Testis (tissue), 3 donors: ENCODE data around the gene MAP3K20. TPM values are rescaled to one million over a fixed set of nuclear protein-coding genes. Genes with fewer than 3 reads are reported as not detected.

Source experiments
- DNase-seq: peaks from one replicate; pipeline ENCODE4 v3.0.0-alpha.2; 2019
- H3K27ac ChIP-seq, 2 donors: fragments of 200-600 bp; sonication (generic); one replicate each; pipeline ENCODE4 v1.5.1; 2019
- H3K27me3 ChIP-seq: fragments of 200-600 bp; sonication (generic); one replicate; pipeline ENCODE4 v1.5.1; 2019
- H3K36me3 ChIP-seq: fragments of 200-600 bp; sonication (generic); one replicate; pipeline ENCODE4 v1.5.1; 2017; ENCODE audit warnings: low read depth; ENCODE audit errors: missing control alignments
- H3K4me1 ChIP-seq: fragments of 200-600 bp; sonication (generic); one replicate; pipeline ENCODE4 v1.5.1; 2019
- H3K4me3 ChIP-seq, 2 donors: fragments of 200-600 bp; sonication (generic); one replicate each; pipeline ENCODE4 v1.5.1; 2017 to 2019
- H3K9me3 ChIP-seq: fragments of 200-600 bp; sonication (generic); one replicate; pipeline ENCODE4 v1.5.1; 2017
- CTCF ChIP-seq, 3 experiments: fragments of 450-650 bp in 2 of 3; fragments of 200-600 bp in 1 of 3; sonication (generic) in 1 of 3; IDR thresholded peaks; one replicate each; pipeline ENCODE4 v1.5.1; 2016 to 2019; ENCODE audit warnings: antibody characterized with exemption in 3 of 3, mild to moderate bottlenecking in 2 of 3, moderate library complexity in 1 of 3
- POLR2A ChIP-seq: fragments of 450-650 bp; IDR thresholded peaks from one replicate; pipeline ENCODE4 v1.6.1; 2017; ENCODE audit warnings: antibody characterized with exemption, mild to moderate bottlenecking, moderate library complexity
- WGBS, 2 donors: methylation state at CpG; one replicate each; pipeline ENCODE4 v1.1.5; 2018; 5-methylcytosine and 5-hydroxymethylcytosine counted together
- intact Hi-C: fragments of 100-400 bp; cut with DNase I; formaldehyde crosslinking; loops from one replicate; pipeline ENCODE4 v1.15.1; 2023; ENCODE audit warnings: low total_unique reads
- polyA plus RNA-seq: library from polyadenylated mRNA; stranded (reverse); fragments of 350-450 nt; fragmentation: Illumina TruSeq; extraction: RNeasy Lipid Tissue Mini Kit (QIAGEN cat#74804); gene quantifications from one replicate; pipeline ENCODE4 v1.2.3, GENCODE V29; 2014; ENCODE audit warnings: low read depth, low replicate concordance; ENCODE audit not compliant: insufficient read depth
- total RNA-seq, 2 donors: library from RNA; depleted of rRNA; stranded (reverse); fragments of >200 nt; gene quantifications; one replicate each; pipeline ENCODE4 v1.2.3, GENCODE V29; 2016

MAP3K20 gene
- total and polyA plus RNA-seq, 3 donors from 2014 or later = 20.7 to 30.8 (median 25.3) TPM

- Histone ChIP-seq H3K9me3 (no peaks in the 10 kb centered on the region), H3K4me1 (no peaks in the 10 kb centered on the region), H3K27ac (no peak overlapping the region), H3K4me3 (no peak overlapping the region), H3K27me3 (no peaks in the 10 kb centered on the region), H3K36me3 (no peaks in the 10 kb centered on the region)
- intact Hi-C loops = no loop called here
- WGBS, 2 donors = 77 to 90% methylated on average over 3 of the region's 3 CpGs
- TF ChIP-seq CTCF (IDR thresholded peaks at IDR 0.05) (no peak), POLR2A (no peak)
- DNase-seq = no peak
Observed at GRCh38 chr2:173053043-173053699, 22.5 kb upstream of the MAP3K20 start.

- Histone ChIP-seq H3K36me3 (no peaks in the 10 kb centered on the region), H3K9me3 (no peaks in the 10 kb centered on the region), H3K4me1 (no peaks in the 10 kb centered on the region), H3K27ac (no peak overlapping the region), H3K4me3 (no peak overlapping the region), H3K27me3 (no peaks in the 10 kb centered on the region)
- intact Hi-C loops = no loop called here
- TF ChIP-seq POLR2A = no peak
- no peak for TF ChIP-seq CTCF (IDR thresholded peaks at IDR 0.05)
- WGBS, 2 donors = 85 to 90% methylated on average over 3 of the region's 3 CpGs
- no peak for DNase-seq
Observed at GRCh38 chr2:173054466-173054865, 21.2 kb upstream of the MAP3K20 start.

- peak; percentile 28 for DNase-seq
- WGBS, 2 donors = 41 to 57% methylated on average over 4 of the region's 4 CpGs
- H3K27ac ChIP-seq = no peak overlapping the region
- intact Hi-C loops = no loop called here
- no peaks in the 10 kb centered on the region for H3K9me3 ChIP-seq
- TF ChIP-seq POLR2A (no peak), CTCF (IDR thresholded peaks at IDR 0.05) (no peak)
- H3K4me3 ChIP-seq = no peak overlapping the region
- H3K4me1 ChIP-seq = no peaks in the 10 kb centered on the region
- no peaks in the 10 kb centered on the region for H3K27me3 ChIP-seq
- no peaks in the 10 kb centered on the region for H3K36me3 ChIP-seq
Observed at GRCh38 chr2:173056705-173057364, 18.8 kb upstream of the MAP3K20 start.

GRCh38 chr2:173058097-173058496 is 17.5 kb upstream of the MAP3K20 start:
- no peaks in the 10 kb centered on the region for H3K9me3 ChIP-seq
- H3K4me1 ChIP-seq = no peaks in the 10 kb centered on the region
- H3K27me3 ChIP-seq = no peaks in the 10 kb centered on the region
- TF ChIP-seq POLR2A = no peak
- TF ChIP-seq CTCF (IDR thresholded peaks at IDR 0.05) = no peak
- H3K36me3 ChIP-seq = no peaks in the 10 kb centered on the region
- no peak overlapping the region for H3K4me3 ChIP-seq
- intact Hi-C loops = no loop called here
- H3K27ac ChIP-seq = no peak overlapping the region
- DNase-seq = no peak

- Histone ChIP-seq H3K4me1 (no peaks in the 10 kb centered on the region), H3K9me3 (no peaks in the 10 kb centered on the region), H3K27ac (no peak overlapping the region), H3K36me3 (no peaks in the 10 kb centered on the region), H3K27me3 (no peaks in the 10 kb centered on the region), H3K4me3 (no peak overlapping the region)
- DNase-seq = no peak
- TF ChIP-seq POLR2A = no peak
- no peak for TF ChIP-seq CTCF (IDR thresholded peaks at IDR 0.05)
- 82 to 92% methylated on average over 2 of the region's 2 CpGs for WGBS, 2 donors
- intact Hi-C loops = no loop called here
Observed at GRCh38 chr2:173058673-173059072, 17.0 kb upstream of the MAP3K20 start.
